ENCODE results near the gene SLC26A5.
A peak's percentile ranks its signal among the peaks of the same experiment; 100 is the strongest.

Gene SLC26A5

GRCh38 chr7:103462358-103462757 lies 16.4 kb upstream of the SLC26A5 start:
- no peak overlapping the region for H2AFZ ChIP-seq (ENCODE audit: low read length)
- no peak overlapping the region for H3K4me2 ChIP-seq (ENCODE audit: low read depth, low read length, poor library complexity, severe bottlenecking)

GRCh38 chr7:103447073-103447960 lies 1.3 kb upstream of the SLC26A5 start:
- Histone ChIP-seq H3K9me3 (ENCODE audit: insufficient read depth, low read depth, low read length) (no peaks in the 10 kb centered on the region), H4K20me1 (ENCODE audit: insufficient read depth, low read length, poor library complexity, severe bottlenecking) (no peaks in the 10 kb centered on the region), H3K36me3 (ENCODE audit: insufficient read depth, low read length) (no peaks in the 10 kb centered on the region), H3K27me3 (ENCODE audit: insufficient read depth, low read length, poor library complexity, severe bottlenecking) (no peaks in the 10 kb centered on the region), H3K4me3 (ENCODE audit: low read length, poor library complexity, severe bottlenecking) (no peak overlapping the region), H3F3A (ENCODE audit: low read depth) (no peaks in the 10 kb centered on the region), H3K4me1 (ENCODE audit: insufficient read depth, low read length, poor library complexity, severe bottlenecking) (no peaks in the 10 kb centered on the region), H3K9me2 (replicated peaks; ENCODE audit: low read depth, low read length) (no peaks in the 10 kb centered on the region), H3K4me2 (ENCODE audit: low read depth, low read length, poor library complexity, severe bottlenecking) (no peak overlapping the region), H3K79me2 (ENCODE audit: insufficient read depth, low read length) (no peaks in the 10 kb centered on the region), H3K9ac (ENCODE audit: low read depth, low read length, poor library complexity, severe bottlenecking) (no peak overlapping the region), H2AFZ (ENCODE audit: low read length) (no peak overlapping the region)
- TF ChIP-seq, protein P1, sequence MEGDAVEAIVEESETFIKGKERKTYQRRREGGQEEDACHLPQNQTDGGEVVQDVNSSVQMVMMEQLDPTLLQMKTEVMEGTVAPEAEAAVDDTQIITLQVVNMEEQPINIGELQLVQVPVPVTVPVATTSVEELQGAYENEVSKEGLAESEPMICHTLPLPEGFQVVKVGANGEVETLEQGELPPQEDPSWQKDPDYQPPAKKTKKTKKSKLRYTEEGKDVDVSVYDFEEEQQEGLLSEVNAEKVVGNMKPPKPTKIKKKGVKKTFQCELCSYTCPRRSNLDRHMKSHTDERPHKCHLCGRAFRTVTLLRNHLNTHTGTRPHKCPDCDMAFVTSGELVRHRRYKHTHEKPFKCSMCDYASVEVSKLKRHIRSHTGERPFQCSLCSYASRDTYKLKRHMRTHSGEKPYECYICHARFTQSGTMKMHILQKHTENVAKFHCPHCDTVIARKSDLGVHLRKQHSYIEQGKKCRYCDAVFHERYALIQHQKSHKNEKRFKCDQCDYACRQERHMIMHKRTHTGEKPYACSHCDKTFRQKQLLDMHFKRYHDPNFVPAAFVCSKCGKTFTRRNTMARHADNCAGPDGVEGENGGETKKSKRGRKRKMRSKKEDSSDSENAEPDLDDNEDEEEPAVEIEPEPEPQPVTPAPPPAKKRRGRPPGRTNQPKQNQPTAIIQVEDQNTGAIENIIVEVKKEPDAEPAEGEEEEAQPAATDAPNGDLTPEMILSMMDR (conservative IDR thresholded peaks at IDR 0.05; ENCODE audit: low read length): peak; percentile 79
- TF ChIP-seq EZH2phosphoT487 (IDR thresholded peaks at IDR 0.05; ENCODE audit: borderline replicate concordance): no peak

More at GRCh38 chr7:103462358-103462757, 16.4 kb upstream of the SLC26A5 start:
- Histone ChIP-seq H3K9me2 (replicated peaks; ENCODE audit: low read depth, low read length) (no peaks in the 10 kb centered on the region), H4K20me1 (ENCODE audit: insufficient read depth, low read length, poor library complexity, severe bottlenecking) (no peaks in the 10 kb centered on the region), H3K9ac (ENCODE audit: low read depth, low read length, poor library complexity, severe bottlenecking) (no peak overlapping the region), H3K4me1 (ENCODE audit: insufficient read depth, low read length, poor library complexity, severe bottlenecking) (no peaks in the 10 kb centered on the region), H3K9me3 (ENCODE audit: insufficient read depth, low read depth, low read length) (no peaks in the 10 kb centered on the region), H3K79me2 (ENCODE audit: insufficient read depth, low read length) (no peaks in the 10 kb centered on the region), H3K36me3 (ENCODE audit: insufficient read depth, low read length) (no peaks in the 10 kb centered on the region), H3F3A (ENCODE audit: low read depth) (no peaks in the 10 kb centered on the region), H3K4me3 (ENCODE audit: low read length, poor library complexity, severe bottlenecking) (no peak overlapping the region), H3K27me3 (ENCODE audit: insufficient read depth, low read length, poor library complexity, severe bottlenecking) (no peaks in the 10 kb centered on the region)
- TF ChIP-seq EZH2phosphoT487 (IDR thresholded peaks at IDR 0.05; ENCODE audit: borderline replicate concordance): no peak
- TF ChIP-seq, protein P1 (conservative IDR thresholded peaks at IDR 0.05; ENCODE audit: low read length): no peak

GRCh38 chr7:103445228-103446048 lies 569 bp downstream of the SLC26A5 start:
- H3K9me3 ChIP-seq (ENCODE audit: insufficient read depth, low read depth, low read length): no peaks in the 10 kb centered on the region
- H3K4me2 ChIP-seq (ENCODE audit: low read depth, low read length, poor library complexity, severe bottlenecking): no peak overlapping the region
- TF ChIP-seq EZH2phosphoT487 (IDR thresholded peaks at IDR 0.05; ENCODE audit: borderline replicate concordance): no peak
- TF ChIP-seq, protein P1 (conservative IDR thresholded peaks at IDR 0.05; ENCODE audit: low read length): no peak
- H4K20me1 ChIP-seq (ENCODE audit: insufficient read depth, low read length, poor library complexity, severe bottlenecking): no peaks in the 10 kb centered on the region
- H3K79me2 ChIP-seq (ENCODE audit: insufficient read depth, low read length): no peaks in the 10 kb centered on the region
- H3K36me3 ChIP-seq (ENCODE audit: insufficient read depth, low read length): no peaks in the 10 kb centered on the region
- H3K27me3 ChIP-seq (ENCODE audit: insufficient read depth, low read length, poor library complexity, severe bottlenecking): peaks cover 14% of the 10 kb centered on the region
- no peaks in the 10 kb centered on the region for H3F3A ChIP-seq (ENCODE audit: low read depth)
- H2AFZ ChIP-seq (ENCODE audit: low read length): no peak overlapping the region
- no peaks in the 10 kb centered on the region for H3K9me2 ChIP-seq (replicated peaks; ENCODE audit: low read depth, low read length)
- no peak overlapping the region for H3K4me3 ChIP-seq (ENCODE audit: low read length, poor library complexity, severe bottlenecking)
- H3K9ac ChIP-seq (ENCODE audit: low read depth, low read length, poor library complexity, severe bottlenecking): no peak overlapping the region
- H3K4me1 ChIP-seq (ENCODE audit: insufficient read depth, low read length, poor library complexity, severe bottlenecking): no peaks in the 10 kb centered on the region

Data from Loucy (cell line).